OCI-LY3 (cell line): ENCODE measurements around the gene R3HDM1.

ENCODE experiments used
- CTCF ChIP-seq: fragments of 200-600, 300-600 bp; sonication (generic); IDR thresholded peaks from 2 replicates; pipeline ENCODE4 v1.5.1; 2014; ENCODE audit warnings: antibody characterized with exemption, low read length, low read depth
- EZH2phosphoT487 ChIP-seq: fragments of 200-600 bp; shearing (Covaris generic); IDR thresholded peaks from 2 replicates; pipeline ENCODE4 v1.6.1; 2018; ENCODE audit warnings: antibody characterized with exemption, mixed run types, low read depth

GRCh38 chr2:135732561-135732960 lies 201.3 kb downstream of the R3HDM1 start:
- no peak for TF ChIP-seq CTCF
- no peak for TF ChIP-seq EZH2phosphoT487
